ENCODE results near the gene LMO7. TPM values are rescaled to one million over a fixed set of nuclear protein-coding genes. Genes with fewer than 3 reads are reported as not detected.

Gene LMO7
- total RNA-seq, 4 donors from 2014 or later: 60.5 to 108 (median 75.6) TPM

DNA sequence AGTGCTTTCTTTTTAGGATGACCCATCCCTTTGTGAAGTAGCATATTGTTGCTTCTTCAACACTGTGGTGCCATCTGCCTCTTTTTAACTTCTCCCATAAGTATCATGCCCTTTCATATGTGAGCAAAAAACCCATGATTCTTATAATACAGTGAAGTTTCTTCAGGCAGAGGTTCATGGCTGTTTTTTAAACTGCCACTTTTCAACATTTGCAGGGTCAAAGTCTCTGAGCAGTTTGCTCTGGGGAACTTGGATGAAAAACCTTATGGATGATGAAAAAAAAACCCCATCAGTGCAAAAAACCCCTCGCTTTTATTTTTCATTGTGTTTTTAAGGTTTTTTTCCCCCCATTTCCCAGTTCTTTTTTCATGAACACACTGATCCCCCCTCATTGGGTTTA lies 158.5 kb downstream of the LMO7 start:
- intact Hi-C loops (cut with DNase I; ENCODE audit: low total_unique reads): no loop called here
- WGBS, 2 donors: 96 to 100% methylated on average over 1 of the region's 1 CpG
- DNase-seq (ENCODE audit: low spot score in 2 of 2): no peak
- no peak overlapping the region for H3K4me3 ChIP-seq (ENCODE audit: low read depth, poor library complexity, severe bottlenecking)
- TF ChIP-seq, protein P1, sequence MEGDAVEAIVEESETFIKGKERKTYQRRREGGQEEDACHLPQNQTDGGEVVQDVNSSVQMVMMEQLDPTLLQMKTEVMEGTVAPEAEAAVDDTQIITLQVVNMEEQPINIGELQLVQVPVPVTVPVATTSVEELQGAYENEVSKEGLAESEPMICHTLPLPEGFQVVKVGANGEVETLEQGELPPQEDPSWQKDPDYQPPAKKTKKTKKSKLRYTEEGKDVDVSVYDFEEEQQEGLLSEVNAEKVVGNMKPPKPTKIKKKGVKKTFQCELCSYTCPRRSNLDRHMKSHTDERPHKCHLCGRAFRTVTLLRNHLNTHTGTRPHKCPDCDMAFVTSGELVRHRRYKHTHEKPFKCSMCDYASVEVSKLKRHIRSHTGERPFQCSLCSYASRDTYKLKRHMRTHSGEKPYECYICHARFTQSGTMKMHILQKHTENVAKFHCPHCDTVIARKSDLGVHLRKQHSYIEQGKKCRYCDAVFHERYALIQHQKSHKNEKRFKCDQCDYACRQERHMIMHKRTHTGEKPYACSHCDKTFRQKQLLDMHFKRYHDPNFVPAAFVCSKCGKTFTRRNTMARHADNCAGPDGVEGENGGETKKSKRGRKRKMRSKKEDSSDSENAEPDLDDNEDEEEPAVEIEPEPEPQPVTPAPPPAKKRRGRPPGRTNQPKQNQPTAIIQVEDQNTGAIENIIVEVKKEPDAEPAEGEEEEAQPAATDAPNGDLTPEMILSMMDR (IDR thresholded peaks at IDR 0.05): no peak
- TF ChIP-seq POLR2A (IDR thresholded peaks at IDR 0.05): no peak

DNA sequence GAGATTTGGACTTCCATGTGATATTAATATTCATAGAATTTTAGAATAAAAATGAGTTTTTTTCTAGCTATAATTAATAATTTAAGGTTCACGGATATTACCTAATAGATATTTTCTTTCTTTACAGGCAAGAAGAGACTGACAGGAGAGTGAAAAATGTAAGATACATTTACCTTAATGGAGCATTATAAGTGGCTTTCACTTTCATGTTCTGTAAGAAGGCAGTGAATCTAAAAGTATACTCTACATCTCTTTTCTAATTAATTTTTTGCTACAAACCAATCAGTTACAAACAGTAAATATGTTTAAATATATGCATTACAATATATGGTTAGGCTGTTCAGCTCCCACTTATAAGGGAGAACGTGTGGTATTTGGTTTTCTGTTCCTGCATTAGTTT lies 159.1 kb downstream of the LMO7 start:
- no peak overlapping the region for H3K4me3 ChIP-seq (ENCODE audit: low read depth, poor library complexity, severe bottlenecking)
- DNase-seq (ENCODE audit: low spot score in 2 of 2): no peak
- intact Hi-C loops (cut with DNase I; ENCODE audit: low total_unique reads): no loop called here
- 95 to 99% methylated on average over 2 of the region's 2 CpGs for WGBS, 2 donors
- TF ChIP-seq, protein P1 (IDR thresholded peaks at IDR 0.05): no peak
- TF ChIP-seq POLR2A (IDR thresholded peaks at IDR 0.05): no peak

DNA sequence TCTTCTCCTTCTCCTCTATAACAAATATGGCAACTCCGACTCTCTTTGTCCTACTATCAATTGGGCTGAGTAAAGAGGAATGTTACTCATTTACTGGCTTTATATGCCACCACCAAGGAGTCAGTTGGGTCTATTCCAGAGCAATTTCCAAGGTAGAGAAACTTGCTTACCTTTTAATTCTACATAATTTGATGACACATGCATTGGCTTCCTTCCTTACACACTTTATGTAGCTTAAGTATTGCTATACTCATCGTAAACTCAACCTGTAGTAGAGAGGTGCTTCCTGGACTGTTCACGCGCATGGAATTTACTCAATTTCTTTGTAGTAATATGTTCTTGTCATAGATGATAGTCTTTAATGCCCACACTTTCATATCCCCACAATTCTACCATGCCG lies 160.7 kb downstream of the LMO7 start:
- no peak overlapping the region for H3K4me3 ChIP-seq (ENCODE audit: low read depth, poor library complexity, severe bottlenecking)
- WGBS, 2 donors: 75 to 79% methylated on average over 5 of the region's 5 CpGs
- no peak for DNase-seq (ENCODE audit: low spot score in 2 of 2)
- intact Hi-C loops (cut with DNase I; ENCODE audit: low total_unique reads): no loop called here
- TF ChIP-seq POLR2A (IDR thresholded peaks at IDR 0.05): no peak
- TF ChIP-seq, protein P1 (IDR thresholded peaks at IDR 0.05): no peak

DNA sequence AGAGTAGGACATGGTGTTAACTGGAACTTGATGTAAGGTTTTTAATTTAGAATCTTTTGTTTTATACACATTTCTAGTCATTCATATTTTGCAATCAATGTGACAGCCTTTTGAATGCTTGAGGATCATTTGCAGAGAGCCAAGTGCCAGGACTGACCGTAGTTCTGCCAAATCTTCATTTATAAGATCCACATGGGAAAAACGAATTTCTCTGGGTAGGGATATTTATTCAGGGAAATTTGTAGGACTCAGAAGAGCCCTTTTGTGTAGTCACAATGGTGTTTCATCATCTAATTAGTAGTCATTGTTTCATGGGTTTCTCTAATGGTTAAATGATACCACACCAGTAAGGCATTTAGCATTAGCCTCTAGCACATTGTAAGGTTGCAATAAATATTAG lies 161.1 kb downstream of the LMO7 start:
- DNase-seq (ENCODE audit: low spot score in 2 of 2): no peak
- intact Hi-C loops (cut with DNase I; ENCODE audit: low total_unique reads): no loop called here
- TF ChIP-seq, protein P1 (IDR thresholded peaks at IDR 0.05): no peak
- TF ChIP-seq POLR2A (IDR thresholded peaks at IDR 0.05): no peak
- WGBS, 2 donors: 72 to 74% methylated on average over 2 of the region's 2 CpGs
- no peak overlapping the region for H3K4me3 ChIP-seq (ENCODE audit: low read depth, poor library complexity, severe bottlenecking)

DNA sequence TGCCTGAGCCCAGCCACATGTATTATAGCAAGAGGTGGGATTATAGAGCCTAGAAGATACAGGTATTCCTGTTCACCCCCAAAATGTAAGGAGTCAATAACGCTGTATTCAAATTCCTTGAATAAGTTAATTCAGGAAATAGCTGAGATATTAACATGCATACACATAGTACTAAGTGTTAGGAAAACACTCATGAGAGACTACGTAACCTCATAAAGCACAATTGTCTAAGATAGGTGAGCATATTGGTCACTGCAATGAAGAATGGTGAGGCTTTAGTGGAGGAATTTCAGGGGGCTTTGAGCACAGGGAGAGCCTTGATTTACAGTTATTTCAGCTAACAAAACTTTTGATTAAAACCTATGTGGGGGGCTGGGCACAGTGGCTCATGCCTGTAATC lies 161.6 kb downstream of the LMO7 start:
- no peak overlapping the region for H3K4me3 ChIP-seq (ENCODE audit: low read depth, poor library complexity, severe bottlenecking)
- intact Hi-C loops (cut with DNase I; ENCODE audit: low total_unique reads): no loop called here
- WGBS, 2 donors: 94 to 95% methylated on average over 2 of the region's 2 CpGs
- TF ChIP-seq, protein P1 (IDR thresholded peaks at IDR 0.05): no peak
- no peak for TF ChIP-seq POLR2A (IDR thresholded peaks at IDR 0.05)
- DNase-seq (ENCODE audit: low spot score in 2 of 2): no peak
